A204.1 (cell line): ENCODE data around the gene WNT9A.
"Not testable (repeated sequence)": the region's sequence is repeated elsewhere in the genome, so short reads cannot be mapped to it uniquely, and the experiment has no call there.

Source experiments
- FAIRE-seq: peaks from 2 replicates; lab custom pipeline; 2012; peaks lifted over from hg19 to GRCh38; lab: Jason Lieb, UNC

The WNT9A gene, protein sequence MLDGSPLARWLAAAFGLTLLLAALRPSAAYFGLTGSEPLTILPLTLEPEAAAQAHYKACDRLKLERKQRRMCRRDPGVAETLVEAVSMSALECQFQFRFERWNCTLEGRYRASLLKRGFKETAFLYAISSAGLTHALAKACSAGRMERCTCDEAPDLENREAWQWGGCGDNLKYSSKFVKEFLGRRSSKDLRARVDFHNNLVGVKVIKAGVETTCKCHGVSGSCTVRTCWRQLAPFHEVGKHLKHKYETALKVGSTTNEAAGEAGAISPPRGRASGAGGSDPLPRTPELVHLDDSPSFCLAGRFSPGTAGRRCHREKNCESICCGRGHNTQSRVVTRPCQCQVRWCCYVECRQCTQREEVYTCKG

DNA sequence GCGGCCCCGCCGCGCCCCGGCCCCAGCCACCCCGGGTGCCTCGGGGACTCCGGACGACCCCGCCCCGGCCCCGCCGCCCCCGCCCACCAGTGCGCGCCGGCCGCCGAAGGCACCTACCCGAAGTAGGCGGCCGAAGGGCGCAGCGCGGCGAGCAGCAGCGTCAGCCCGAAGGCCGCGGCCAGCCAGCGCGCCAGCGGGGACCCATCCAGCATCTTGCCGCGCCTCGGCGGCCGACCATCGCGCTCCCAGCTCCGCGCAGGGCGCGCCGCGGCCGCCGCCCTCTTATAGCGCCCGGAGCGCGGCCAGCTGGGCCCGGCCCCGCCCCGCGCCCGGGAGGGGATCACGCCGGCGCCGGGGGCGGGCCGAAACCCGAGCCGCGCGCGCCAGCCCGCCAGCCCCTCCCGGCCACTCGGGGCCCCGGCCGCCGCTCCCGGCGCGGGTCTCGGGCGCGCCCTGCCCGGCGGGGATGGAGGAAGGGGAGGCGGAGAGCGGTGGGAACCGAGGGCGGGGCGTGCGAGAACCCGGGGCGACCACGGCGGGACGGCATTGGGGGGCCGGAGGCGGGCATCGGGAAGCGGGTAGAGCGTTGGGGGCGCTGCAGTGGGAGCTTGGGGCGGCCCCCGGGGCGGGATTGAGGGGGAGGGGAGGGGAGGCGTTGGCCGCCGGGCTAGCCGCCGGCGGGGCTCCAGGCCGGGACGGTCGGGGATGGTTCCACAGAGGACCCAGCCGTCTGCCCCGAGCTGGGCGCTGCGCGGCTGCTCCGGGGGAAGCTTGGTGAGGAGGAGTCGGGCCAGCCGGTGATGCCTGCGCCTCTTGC is at the start of gene WNT9A:
Gene WNT9A (minus strand): TSS at position 257 of the 817 bp plus-strand sequence. CDS start 45 bp downstream, at position 212.
- FAIRE-seq: no peak

GRCh38 chr1:227996187-227996950 is 48.6 kb upstream of the WNT9A start:
- FAIRE-seq: no peak

GRCh38 chr1:227994632-227995300 is 47.0 kb upstream of the WNT9A start:
- FAIRE-seq: no peak

- no peak for FAIRE-seq
These were observed 39.4 kb upstream of the WNT9A start for GRCh38 chr1:227987181-227987580.

- not testable (repeated sequence) for FAIRE-seq
These were observed 28.0 kb upstream of the WNT9A start for GRCh38 chr1:227975583-227976283.

GRCh38 chr1:227973724-227974288 is 26.1 kb upstream of the WNT9A start:
- not testable (repeated sequence) for FAIRE-seq

GRCh38 chr1:227972843-227973374 is 25.2 kb upstream of the WNT9A start:
- not testable (repeated sequence) for FAIRE-seq

GRCh38 chr1:227972283-227972679 is 24.5 kb upstream of the WNT9A start:
- FAIRE-seq: not testable (repeated sequence)

- FAIRE-seq: not testable (repeated sequence)
These were observed 24.0 kb upstream of the WNT9A start for GRCh38 chr1:227971643-227972282.

DNA sequence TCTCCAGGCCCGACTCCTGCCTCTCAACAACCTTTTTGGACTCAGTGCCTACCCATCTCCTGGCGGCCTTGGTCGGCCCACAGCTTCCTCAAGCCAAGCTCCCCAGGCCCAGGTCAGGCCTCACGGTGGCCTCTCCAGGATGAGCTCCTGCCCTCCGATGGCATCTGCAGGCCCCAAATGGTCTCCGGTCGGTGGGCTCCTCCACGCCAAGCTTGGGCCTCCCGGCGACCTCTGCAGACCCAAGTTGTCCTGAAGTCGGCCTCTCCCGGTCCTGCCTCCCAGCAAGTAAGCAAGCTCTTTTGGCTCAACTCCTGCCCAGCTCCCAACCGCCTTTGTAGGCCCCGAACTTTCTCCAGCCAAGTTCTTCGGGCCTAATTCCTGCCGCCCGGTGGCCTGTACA is 23.5 kb upstream of the WNT9A start:
- FAIRE-seq: not testable (repeated sequence)

DNA sequence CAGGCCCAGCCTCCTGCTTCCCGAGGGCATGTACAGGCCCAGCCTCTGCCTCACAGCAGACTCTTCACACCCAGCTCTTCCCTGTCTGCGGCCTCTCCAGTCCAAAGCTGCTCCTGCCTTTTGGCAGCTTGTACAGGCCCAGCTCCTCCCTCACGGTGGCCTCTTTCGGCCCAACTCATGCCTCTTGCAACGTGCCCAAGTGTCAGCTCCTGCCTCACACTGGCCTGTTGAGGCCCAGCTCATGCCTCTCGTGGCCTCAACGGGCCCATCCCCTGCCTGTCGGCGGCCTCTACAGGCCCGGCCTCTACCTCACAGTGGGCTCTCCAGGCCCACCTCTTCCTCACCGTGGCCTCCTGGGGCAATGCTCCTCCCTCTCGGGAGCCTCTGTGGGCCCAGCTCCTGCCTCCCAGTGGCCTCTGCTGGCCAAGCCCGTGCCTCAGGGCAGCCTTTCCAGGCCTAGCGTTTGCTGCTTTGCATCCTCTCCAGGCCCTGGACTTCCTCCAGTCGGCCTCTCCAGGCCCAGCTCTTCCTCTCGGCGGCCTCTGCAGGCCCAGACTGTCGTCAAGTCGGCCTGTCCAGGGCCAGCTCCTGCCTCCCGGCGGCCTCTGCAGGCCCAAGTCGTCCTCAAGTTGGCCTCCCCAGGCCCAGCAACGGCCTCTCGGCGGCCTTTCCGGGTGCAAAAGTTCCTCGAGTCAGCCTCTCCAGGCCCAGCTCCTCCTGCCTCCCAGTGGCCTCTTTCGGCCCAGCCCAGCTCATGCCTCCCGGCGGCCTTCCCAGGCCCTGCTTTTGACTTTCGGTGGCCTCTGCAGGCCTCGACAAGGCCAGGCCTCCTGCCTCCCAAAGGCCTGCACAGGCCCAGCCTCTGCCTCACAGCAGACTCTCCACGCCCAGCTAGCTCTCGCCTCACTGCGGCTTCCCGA is 22.6 kb upstream of the WNT9A start:
- FAIRE-seq: not testable (repeated sequence)

GRCh38 chr1:227967815-227968214 is 20.1 kb upstream of the WNT9A start:
- not testable (repeated sequence) for FAIRE-seq

DNA sequence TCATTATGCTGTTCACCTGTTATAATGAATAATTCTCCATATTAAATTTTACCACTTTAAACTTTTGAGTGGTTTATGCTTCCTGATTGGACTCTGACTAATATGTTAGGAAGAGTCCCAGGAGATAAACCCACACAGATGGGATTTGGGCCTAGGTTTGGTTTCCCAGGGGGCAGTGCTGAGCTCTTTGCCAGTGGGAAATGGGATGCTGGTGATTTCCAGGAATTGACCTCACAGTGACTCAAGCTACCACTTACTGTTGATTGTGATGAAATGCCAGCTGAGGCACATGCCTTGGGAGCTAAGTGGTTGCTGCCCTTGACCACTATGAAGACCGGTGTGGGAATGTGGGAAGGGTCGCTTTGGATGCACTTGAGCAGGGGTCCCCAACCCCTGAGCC is 19.0 kb upstream of the WNT9A start:
- FAIRE-seq: not testable (repeated sequence)

GRCh38 chr1:227961651-227962466 is 14.1 kb upstream of the WNT9A start:
- no peak for FAIRE-seq

DNA sequence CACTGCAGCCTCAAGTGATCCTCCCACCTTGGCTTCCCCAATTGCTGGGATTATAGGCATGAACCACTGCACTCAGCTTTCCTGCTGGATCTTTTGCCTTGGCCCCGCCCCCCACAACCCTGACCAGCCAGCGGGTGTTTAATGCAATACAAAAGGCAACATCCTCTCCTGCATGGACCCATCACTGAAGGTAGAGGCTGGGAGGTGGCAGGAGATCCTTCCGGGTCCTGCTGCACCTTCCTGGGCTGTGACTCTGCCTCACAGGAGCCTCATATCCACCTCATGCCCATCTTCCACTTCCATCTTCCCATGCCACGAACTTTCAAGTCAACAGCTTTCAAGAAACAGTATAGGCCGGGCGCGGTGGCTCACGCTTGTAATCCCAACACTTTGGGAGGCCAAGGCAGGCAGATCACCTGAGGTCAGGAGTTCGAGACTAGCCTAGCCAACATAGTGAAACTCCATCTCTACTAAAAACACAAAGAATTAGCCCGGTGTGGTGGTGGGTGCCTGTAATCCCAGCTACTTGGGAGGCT is 11.7 kb upstream of the WNT9A start:
- no peak for FAIRE-seq

GRCh38 chr1:227958617-227959324 is 11.0 kb upstream of the WNT9A start:
- no peak for FAIRE-seq

DNA sequence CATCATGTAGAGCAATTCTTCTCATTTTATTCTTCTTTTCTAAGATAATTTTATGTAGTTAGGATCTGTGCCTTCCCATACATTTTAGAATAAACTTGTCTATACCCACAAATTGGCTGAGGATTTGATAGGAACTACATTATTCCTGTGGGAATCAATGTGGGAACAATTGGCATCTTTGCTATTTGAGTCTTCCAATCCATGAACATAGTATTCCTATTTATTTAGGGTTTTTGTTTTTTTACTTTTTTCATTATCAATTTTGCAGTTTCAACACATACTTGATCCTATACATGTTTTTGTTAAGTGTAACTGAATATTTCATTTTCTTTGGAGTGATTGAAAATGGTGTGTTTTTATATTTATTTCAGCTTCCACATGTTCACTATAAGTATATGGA is 8.1 kb upstream of the WNT9A start:
- no peak for FAIRE-seq
